AG08395 (cell line): Measurements from ENCODE around the gene TFG.

Experiments
- DNase-seq: peaks from one replicate; pipeline ENCODE4 v3.0.0; 2012; ENCODE audit warnings: mixed read lengths, low spot score

Gene TFG

GRCh38 chr3:100798012-100798411 lies 88.7 kb downstream of the TFG start:
- no peak for DNase-seq
